Cardiac muscle cell (in vitro differentiated cells and primary cell): ENCODE results near the gene ARMC8. TPM values are rescaled to one million over a fixed set of nuclear protein-coding genes. Genes with fewer than 3 reads are reported as not detected.

Experiments
- DNase-seq, 2 donors: peaks; one replicate each; pipeline versions ENCODE4 v3.0.0 to v3.0.0-alpha.2; 2010 to 2017; ENCODE audit warnings: low read depth in 1 of 2, low spot score in 1 of 2
- H3K27ac ChIP-seq: fragments of 200-600 bp; sonication (generic); 2 replicates; pipeline ENCODE4 v1.5.1; 2016
- H3K27me3 ChIP-seq: fragments of 200-600 bp; sonication (generic); 2 replicates; pipeline ENCODE4 v1.6.0; 2016; ENCODE audit warnings: control low read depth
- H3K36me3 ChIP-seq: fragments of 200-600 bp; sonication (generic); 2 replicates; pipeline ENCODE4 v1.5.1; 2016; ENCODE audit warnings: control low read depth
- H3K4me1 ChIP-seq: fragments of 200-600 bp; sonication (generic); 2 replicates; pipeline ENCODE4 v1.8.1; 2017; ENCODE audit warnings: low read depth, mild to moderate bottlenecking, mixed run types
- H3K4me3 ChIP-seq: fragments of 200-600 bp; sonication (generic); 2 replicates; pipeline ENCODE4 v1.5.1; 2016; ENCODE audit warnings: mild to moderate bottlenecking
- H3K9me3 ChIP-seq: fragments of 200-600 bp; sonication (generic); 2 replicates; pipeline ENCODE4 v1.5.1; 2017; ENCODE audit warnings: low read depth, mild to moderate bottlenecking, control low read depth
- polyA plus RNA-seq: library from polyadenylated mRNA; unstranded; fragments of >200 nt; fragmentation: Nextera tagmentation; extraction: Ambion mirVana; gene quantifications from 2 replicates; pipeline ENCODE4 v1.2.1, GENCODE V29; 2016
- total RNA-seq: library from RNA; depleted of rRNA; stranded (reverse); fragments of >200 nt; gene quantifications from 2 replicates; pipeline ENCODE4 v1.2.3, GENCODE V29; 2016
- TF ChIP-seq, protein P1 (sequence below): IDR thresholded peaks from 2 replicates; pipeline ENCODE4 v1.5.1; 2012; ENCODE audit warnings: low read depth, mild to moderate bottlenecking, low read length

ARMC8 gene
- total and polyA plus RNA-seq, 2 experiments from 2014 or later = 33.9 to 34.5 TPM

DNA sequence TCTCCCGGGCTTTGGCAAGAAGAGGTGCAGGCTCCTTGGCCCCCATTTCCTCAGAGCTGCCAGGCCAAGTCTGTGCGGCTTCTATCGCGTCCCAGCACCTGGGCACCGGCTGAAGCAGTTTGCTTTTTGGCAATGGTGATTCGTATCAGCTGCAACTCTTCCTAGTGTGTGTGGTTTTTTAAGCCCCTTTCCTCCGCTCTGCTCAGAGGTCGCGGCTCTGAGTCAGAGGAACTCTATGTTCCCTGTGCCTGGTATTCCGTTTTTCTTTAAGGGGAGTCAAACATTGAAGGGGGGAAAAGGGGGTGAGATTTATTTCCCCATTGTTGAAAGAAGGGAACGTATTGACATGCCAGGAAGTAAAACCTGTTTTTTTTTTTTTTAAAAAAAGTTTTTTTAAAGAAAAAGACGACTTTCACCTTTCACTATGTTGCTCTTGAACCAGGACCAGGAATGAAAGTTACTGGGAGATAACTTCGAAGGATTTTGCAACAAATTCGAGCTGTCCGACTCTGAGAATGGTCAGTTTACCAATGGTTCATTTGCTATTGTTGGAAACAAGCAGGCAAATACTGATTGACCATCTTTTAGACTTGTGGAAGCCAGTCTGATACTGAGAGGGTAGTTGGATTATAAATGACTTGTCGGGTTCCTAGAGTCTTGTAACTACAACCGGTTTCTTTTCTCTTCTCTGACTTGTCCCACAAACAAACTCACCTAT is 1.1 kb downstream of the ARMC8 start:
- H3K27ac ChIP-seq = peak overlapping the region; percentile 99
- peaks cover 17% of the 10 kb centered on the region for H3K4me1 ChIP-seq
- DNase-seq = peak in 1 of 2 donors; percentile 79
- no peaks in the 10 kb centered on the region for H3K9me3 ChIP-seq
- no peaks in the 10 kb centered on the region for H3K36me3 ChIP-seq
- TF ChIP-seq, protein P1, sequence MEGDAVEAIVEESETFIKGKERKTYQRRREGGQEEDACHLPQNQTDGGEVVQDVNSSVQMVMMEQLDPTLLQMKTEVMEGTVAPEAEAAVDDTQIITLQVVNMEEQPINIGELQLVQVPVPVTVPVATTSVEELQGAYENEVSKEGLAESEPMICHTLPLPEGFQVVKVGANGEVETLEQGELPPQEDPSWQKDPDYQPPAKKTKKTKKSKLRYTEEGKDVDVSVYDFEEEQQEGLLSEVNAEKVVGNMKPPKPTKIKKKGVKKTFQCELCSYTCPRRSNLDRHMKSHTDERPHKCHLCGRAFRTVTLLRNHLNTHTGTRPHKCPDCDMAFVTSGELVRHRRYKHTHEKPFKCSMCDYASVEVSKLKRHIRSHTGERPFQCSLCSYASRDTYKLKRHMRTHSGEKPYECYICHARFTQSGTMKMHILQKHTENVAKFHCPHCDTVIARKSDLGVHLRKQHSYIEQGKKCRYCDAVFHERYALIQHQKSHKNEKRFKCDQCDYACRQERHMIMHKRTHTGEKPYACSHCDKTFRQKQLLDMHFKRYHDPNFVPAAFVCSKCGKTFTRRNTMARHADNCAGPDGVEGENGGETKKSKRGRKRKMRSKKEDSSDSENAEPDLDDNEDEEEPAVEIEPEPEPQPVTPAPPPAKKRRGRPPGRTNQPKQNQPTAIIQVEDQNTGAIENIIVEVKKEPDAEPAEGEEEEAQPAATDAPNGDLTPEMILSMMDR = no peak
- H3K27me3 ChIP-seq = no peaks in the 10 kb centered on the region
- H3K4me3 ChIP-seq = peak overlapping the region; percentile 58

DNA sequence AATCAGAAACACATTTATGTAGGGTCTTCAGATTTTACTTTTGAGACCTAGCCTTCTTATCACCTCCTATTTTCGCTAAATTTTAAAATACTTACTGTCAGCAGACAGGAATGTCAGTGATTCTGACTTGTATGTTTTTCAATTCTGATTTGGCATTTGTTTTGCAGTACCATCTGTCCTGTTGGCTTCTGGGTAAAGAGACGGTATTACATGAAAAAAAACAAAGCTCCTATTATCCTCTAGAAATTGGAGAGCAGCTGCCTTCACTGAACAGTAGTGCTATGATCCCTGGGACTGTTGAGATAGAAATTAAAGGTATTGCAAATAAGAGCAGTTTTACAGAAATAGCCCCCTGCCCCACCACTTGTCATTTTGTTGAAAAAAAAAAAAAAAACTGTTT is 8.4 kb downstream of the ARMC8 start:
- Histone ChIP-seq H3K4me1 (no peaks in the 10 kb centered on the region), H3K4me3 (no peak overlapping the region), H3K9me3 (no peaks in the 10 kb centered on the region), H3K27me3 (no peaks in the 10 kb centered on the region), H3K36me3 (no peaks in the 10 kb centered on the region), H3K27ac (no peak overlapping the region)
- DNase-seq = no peak
- TF ChIP-seq, protein P1 = no peak

DNA sequence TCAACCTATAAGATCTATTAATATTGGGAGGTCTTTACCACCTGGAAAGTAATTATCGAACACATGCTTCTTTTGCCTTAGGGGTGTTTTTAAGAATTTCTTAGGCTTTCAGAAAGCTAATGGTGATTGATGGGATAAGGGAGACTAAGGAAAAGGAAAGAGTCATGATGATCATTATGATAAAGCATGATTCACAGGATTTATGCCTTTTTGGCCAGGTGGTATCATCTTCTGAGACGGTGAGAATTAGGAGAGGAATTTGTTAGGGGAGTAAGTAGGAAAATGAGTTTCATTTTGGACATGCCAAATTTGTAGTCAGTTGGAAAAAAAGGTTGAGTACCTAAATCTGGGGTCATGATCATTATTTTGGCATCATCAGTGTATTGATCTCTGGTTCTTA is 8.9 kb downstream of the ARMC8 start:
- Histone ChIP-seq H3K27me3 (no peaks in the 10 kb centered on the region), H3K27ac (no peak overlapping the region), H3K36me3 (no peaks in the 10 kb centered on the region), H3K9me3 (no peaks in the 10 kb centered on the region), H3K4me1 (no peaks in the 10 kb centered on the region), H3K4me3 (no peak overlapping the region)
- TF ChIP-seq, protein P1 = no peak
- no peak for DNase-seq

DNA sequence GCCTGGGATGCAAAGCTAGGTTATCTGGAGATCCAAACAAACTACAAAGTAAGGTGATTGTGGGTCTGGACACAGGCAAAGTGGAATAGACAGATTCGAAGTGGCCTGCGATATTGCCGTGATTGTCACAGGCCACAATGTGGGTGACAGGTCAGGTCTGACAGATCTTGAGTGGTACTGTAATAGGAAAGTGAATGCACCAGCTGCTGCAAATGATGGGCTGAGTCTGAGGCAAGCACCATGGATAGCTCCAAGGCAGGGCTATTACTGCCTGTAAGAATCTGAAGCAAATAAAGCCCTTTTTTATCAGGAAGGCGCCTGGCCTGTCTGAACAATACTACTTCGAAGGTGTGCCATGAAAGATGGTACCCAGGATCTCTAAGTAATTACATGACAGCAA is 10.0 kb downstream of the ARMC8 start:
- H3K27ac ChIP-seq = no peak overlapping the region
- peak; percentile 59 to 67 for DNase-seq
- H3K9me3 ChIP-seq = no peaks in the 10 kb centered on the region
- no peak overlapping the region for H3K4me3 ChIP-seq
- no peaks in the 10 kb centered on the region for H3K27me3 ChIP-seq
- H3K4me1 ChIP-seq = no peaks in the 10 kb centered on the region
- TF ChIP-seq, protein P1 = no peak
- H3K36me3 ChIP-seq = no peaks in the 10 kb centered on the region

DNA sequence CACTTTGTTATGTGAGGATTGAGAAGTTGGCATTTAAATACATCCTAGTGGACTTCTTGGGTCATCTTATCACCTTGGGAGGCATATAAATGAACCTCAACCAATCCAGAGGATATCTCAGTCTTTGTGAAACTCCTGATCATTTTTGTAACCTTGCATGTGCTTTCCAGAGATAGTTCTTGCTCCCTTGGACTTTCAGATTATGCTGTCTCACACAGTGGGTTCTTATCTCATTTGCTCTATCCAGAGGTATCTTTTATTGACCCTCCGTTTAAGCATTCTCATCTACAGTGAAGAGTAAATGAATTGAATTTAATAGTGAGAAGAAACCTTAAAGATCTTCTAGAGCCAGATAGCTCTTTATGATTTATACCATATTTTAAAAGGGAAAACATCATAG is 10.4 kb downstream of the ARMC8 start:
- no peak for DNase-seq
- TF ChIP-seq, protein P1 = no peak
- H3K4me1 ChIP-seq = no peaks in the 10 kb centered on the region

More for the DNA sequence above, 10.4 kb downstream of the ARMC8 start:
- Histone ChIP-seq H3K27ac (no peak overlapping the region), H3K27me3 (no peaks in the 10 kb centered on the region), H3K36me3 (no peaks in the 10 kb centered on the region), H3K9me3 (no peaks in the 10 kb centered on the region), H3K4me3 (no peak overlapping the region)
